Measurements from ENCODE around the gene STAC. TPM values are rescaled to one million over a fixed set of nuclear protein-coding genes. Genes with fewer than 3 reads are reported as not detected.

Gene STAC
- total and polyA plus RNA-seq, 10 of the 15 experiments (the other 5 are each of a cell fraction or from before 2014, with no cell fraction given), result 0.07 TPM; not detected in 9

DNA sequence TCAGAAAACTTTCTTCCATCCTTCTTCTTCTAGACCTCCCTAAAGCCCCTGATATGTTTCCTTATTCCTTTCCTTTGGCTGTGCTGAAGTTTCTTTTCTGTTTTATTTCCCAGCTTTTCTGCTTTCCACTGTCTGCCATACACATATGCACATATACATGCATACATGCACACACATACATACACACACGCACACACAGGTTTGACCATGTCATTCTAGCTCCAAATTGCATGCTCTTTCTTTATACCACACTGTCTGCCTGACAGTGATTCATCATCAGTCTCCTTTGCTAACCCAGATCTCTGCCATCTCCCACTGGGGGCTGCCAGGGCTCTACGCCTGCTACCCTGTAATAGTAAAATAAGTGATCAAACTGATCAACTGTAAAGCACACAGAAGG is 181.3 kb downstream of the STAC start:
- in situ Hi-C loops (cut with MboI) (no loop called here), intact Hi-C loops (cut with micrococcal nuclease; ENCODE audit: unreplicated experiment) (no loop called here)
- H3K27me3 ChIP-seq (replicated peaks in 1 of 2; ENCODE audit: control insufficient read depth in 2 of 2, insufficient read depth in 2 of 2, low read length in 1 of 2), result no peaks in the 10 kb centered on the region
- ChIA-PET SMC1A (ENCODE audit: uncharacterized antibody, unreplicated experiment) (no interaction called here), POLR2A (no interaction called here), CTCF (interaction anchor here (1.4 kb wide), 1 partner anchor 21 kb away, joined by 3 read pairs; no protein-coding TSS in a partner anchor), RAD21 (ENCODE audit: unreplicated experiment) (no interaction called here)
- FAIRE-seq, result no peak
- H3K4me1 ChIP-seq (ENCODE audit: control insufficient read depth, insufficient read depth, low read length), result peaks cover 6% of the 10 kb centered on the region; the same call in 1 of the 2 replicates
- no peak for DNase-seq (ENCODE audit: low read depth, low spot score)
- no peaks in the 10 kb centered on the region for H3K9me3 ChIP-seq (replicated peaks; ENCODE audit: control insufficient read depth, insufficient read depth, low read length)
- no peak overlapping the region for H3K4me2 ChIP-seq (ENCODE audit: control insufficient read depth, insufficient read depth)
- WGBS (ENCODE audit: insufficient coverage, insufficient replicate concordance, low lambda C conversion rate, missing lambda C conversion rate), result 11% methylated on average over 2 of the region's 2 CpGs
- H3K4me3 ChIP-seq, result no peak overlapping the region
- H2AFZ ChIP-seq (ENCODE audit: control insufficient read depth, low read depth, low read length), result no peak overlapping the region
- no peak overlapping the region for H3K9ac ChIP-seq (ENCODE audit: control insufficient read depth, insufficient read depth, low read length)
- no peaks in the 10 kb centered on the region for H4K20me1 ChIP-seq (ENCODE audit: control insufficient read depth, insufficient read depth)
- H3K79me2 ChIP-seq (ENCODE audit: control insufficient read depth, insufficient read depth, low read length), result no peaks in the 10 kb centered on the region
- BruUV-seq (replicated peaks), result no TSS peak
- ATAC-seq, result no peak
- H3K36me3 ChIP-seq (ENCODE audit: control insufficient read depth in 2 of 2, insufficient read depth in 2 of 2, low read length in 1 of 2), result no peaks in the 10 kb centered on the region
- no peak overlapping the region for H3K27ac ChIP-seq (ENCODE audit: control insufficient read depth, insufficient read depth)
- TF ChIP-seq PBX3 (IDR thresholded peaks at IDR 0.05; ENCODE audit: insufficient replicate concordance, low read depth, low read length), result no peak
- TF ChIP-seq MYC (IDR thresholded peaks at IDR 0.05; ENCODE audit: insufficient read depth, insufficient read length, insufficient replicate concordance, low read length, severe bottlenecking), result no peak
- TF ChIP-seq, protein P1, sequence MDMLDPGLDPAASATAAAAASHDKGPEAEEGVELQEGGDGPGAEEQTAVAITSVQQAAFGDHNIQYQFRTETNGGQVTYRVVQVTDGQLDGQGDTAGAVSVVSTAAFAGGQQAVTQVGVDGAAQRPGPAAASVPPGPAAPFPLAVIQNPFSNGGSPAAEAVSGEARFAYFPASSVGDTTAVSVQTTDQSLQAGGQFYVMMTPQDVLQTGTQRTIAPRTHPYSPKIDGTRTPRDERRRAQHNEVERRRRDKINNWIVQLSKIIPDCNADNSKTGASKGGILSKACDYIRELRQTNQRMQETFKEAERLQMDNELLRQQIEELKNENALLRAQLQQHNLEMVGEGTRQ (IDR thresholded peaks at IDR 0.05; ENCODE audit: borderline replicate concordance, low read depth, low read length), result no peak
- TF ChIP-seq USF1 (IDR thresholded peaks at IDR 0.05; ENCODE audit: borderline replicate concordance, extremely low read length, insufficient read depth, low read depth, low read length), result no peak
- TF ChIP-seq, protein P2, sequence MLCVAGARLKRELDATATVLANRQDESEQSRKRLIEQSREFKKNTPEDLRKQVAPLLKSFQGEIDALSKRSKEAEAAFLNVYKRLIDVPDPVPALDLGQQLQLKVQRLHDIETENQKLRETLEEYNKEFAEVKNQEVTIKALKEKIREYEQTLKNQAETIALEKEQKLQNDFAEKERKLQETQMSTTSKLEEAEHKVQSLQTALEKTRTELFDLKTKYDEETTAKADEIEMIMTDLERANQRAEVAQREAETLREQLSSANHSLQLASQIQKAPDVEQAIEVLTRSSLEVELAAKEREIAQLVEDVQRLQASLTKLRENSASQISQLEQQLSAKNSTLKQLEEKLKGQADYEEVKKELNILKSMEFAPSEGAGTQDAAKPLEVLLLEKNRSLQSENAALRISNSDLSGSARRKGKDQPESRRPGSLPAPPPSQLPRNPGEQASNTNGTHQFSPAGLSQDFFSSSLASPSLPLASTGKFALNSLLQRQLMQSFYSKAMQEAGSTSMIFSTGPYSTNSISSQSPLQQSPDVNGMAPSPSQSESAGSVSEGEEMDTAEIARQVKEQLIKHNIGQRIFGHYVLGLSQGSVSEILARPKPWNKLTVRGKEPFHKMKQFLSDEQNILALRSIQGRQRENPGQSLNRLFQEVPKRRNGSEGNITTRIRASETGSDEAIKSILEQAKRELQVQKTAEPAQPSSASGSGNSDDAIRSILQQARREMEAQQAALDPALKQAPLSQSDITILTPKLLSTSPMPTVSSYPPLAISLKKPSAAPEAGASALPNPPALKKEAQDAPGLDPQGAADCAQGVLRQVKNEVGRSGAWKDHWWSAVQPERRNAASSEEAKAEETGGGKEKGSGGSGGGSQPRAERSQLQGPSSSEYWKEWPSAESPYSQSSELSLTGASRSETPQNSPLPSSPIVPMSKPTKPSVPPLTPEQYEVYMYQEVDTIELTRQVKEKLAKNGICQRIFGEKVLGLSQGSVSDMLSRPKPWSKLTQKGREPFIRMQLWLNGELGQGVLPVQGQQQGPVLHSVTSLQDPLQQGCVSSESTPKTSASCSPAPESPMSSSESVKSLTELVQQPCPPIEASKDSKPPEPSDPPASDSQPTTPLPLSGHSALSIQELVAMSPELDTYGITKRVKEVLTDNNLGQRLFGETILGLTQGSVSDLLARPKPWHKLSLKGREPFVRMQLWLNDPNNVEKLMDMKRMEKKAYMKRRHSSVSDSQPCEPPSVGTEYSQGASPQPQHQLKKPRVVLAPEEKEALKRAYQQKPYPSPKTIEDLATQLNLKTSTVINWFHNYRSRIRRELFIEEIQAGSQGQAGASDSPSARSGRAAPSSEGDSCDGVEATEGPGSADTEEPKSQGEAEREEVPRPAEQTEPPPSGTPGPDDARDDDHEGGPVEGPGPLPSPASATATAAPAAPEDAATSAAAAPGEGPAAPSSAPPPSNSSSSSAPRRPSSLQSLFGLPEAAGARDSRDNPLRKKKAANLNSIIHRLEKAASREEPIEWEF (IDR thresholded peaks at IDR 0.05; ENCODE audit: insufficient replicate concordance, low read depth, low read length), result no peak
- no peak for TF ChIP-seq KAT2A (conservative IDR thresholded peaks at IDR 0.05; ENCODE audit: control insufficient read depth, low read depth, low read length)
- TF ChIP-seq FOS (IDR thresholded peaks at IDR 0.05; ENCODE audit: borderline replicate concordance, extremely low read depth, insufficient read length), result no peak
- TF ChIP-seq SPI1 (IDR thresholded peaks at IDR 0.05; ENCODE audit: borderline replicate concordance, insufficient read depth, low read depth, low read length), result no peak
- TF ChIP-seq YY1 (IDR thresholded peaks at IDR 0.05; ENCODE audit: low read depth, low read length), result no peak
- TF ChIP-seq, protein P3, sequence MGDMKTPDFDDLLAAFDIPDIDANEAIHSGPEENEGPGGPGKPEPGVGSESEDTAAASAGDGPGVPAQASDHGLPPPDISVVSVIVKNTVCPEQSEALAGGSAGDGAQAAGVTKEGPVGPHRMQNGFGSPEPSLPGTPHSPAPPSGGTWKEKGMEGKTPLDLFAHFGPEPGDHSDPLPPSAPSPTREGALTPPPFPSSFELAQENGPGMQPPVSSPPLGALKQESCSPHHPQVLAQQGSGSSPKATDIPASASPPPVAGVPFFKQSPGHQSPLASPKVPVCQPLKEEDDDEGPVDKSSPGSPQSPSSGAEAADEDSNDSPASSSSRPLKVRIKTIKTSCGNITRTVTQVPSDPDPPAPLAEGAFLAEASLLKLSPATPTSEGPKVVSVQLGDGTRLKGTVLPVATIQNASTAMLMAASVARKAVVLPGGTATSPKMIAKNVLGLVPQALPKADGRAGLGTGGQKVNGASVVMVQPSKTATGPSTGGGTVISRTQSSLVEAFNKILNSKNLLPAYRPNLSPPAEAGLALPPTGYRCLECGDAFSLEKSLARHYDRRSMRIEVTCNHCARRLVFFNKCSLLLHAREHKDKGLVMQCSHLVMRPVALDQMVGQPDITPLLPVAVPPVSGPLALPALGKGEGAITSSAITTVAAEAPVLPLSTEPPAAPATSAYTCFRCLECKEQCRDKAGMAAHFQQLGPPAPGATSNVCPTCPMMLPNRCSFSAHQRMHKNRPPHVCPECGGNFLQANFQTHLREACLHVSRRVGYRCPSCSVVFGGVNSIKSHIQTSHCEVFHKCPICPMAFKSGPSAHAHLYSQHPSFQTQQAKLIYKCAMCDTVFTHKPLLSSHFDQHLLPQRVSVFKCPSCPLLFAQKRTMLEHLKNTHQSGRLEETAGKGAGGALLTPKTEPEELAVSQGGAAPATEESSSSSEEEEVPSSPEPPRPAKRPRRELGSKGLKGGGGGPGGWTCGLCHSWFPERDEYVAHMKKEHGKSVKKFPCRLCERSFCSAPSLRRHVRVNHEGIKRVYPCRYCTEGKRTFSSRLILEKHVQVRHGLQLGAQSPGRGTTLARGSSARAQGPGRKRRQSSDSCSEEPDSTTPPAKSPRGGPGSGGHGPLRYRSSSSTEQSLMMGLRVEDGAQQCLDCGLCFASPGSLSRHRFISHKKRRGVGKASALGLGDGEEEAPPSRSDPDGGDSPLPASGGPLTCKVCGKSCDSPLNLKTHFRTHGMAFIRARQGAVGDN (IDR thresholded peaks at IDR 0.05), result no peak
